ENCODE results near the gene FBXW12. TPM values are rescaled to one million over a fixed set of nuclear protein-coding genes. Genes with fewer than 3 reads are reported as not detected.

Gene FBXW12
- total RNA-seq, 1 donor from 2014 or later = not detected

DNA sequence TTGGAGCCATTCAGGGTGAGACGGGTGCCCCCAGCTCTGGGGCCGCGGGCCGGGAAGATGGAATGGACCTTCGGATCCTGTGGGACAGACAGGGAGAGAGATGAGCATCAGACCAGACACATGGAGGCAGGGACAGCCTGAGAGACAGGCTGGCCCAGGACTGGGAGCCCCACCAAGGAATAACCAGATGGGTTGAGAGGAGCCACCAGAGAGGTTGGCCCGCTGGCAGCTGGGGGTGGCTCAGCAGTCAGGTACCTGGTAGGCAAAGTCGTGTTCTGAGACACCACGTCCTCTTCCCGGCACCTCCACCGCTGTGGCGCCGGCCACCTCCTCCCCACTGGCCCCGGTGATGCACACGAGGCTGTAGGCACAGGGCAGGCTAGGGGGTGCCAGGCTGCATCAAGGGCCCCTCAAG is 44.1 kb downstream of the FBXW12 start:
- Mint-ChIP-seq H3K4me1 (no peaks in the 10 kb centered on the region), H3K9me3 (no peaks in the 10 kb centered on the region), H3K36me3 (ENCODE audit: low read depth) (no peaks in the 10 kb centered on the region), H3K27me3 (no peaks in the 10 kb centered on the region), H3K4me3 (no peak overlapping the region), H3K27ac (no peak overlapping the region)
- ChIA-PET POLR2A (no interaction called here), CTCF (interaction anchor here (0.6 to 3.1 kb wide), 2 partner anchors 20 to 1084 kb away, joined by 3 to 8 read pairs; no protein-coding TSS in a partner anchor)
- no peak for ATAC-seq (ENCODE audit: low read depth)
- no peak for DNase-seq
- intact Hi-C loops (cut with micrococcal nuclease) = no loop called here
- TF ChIP-seq, protein P1, sequence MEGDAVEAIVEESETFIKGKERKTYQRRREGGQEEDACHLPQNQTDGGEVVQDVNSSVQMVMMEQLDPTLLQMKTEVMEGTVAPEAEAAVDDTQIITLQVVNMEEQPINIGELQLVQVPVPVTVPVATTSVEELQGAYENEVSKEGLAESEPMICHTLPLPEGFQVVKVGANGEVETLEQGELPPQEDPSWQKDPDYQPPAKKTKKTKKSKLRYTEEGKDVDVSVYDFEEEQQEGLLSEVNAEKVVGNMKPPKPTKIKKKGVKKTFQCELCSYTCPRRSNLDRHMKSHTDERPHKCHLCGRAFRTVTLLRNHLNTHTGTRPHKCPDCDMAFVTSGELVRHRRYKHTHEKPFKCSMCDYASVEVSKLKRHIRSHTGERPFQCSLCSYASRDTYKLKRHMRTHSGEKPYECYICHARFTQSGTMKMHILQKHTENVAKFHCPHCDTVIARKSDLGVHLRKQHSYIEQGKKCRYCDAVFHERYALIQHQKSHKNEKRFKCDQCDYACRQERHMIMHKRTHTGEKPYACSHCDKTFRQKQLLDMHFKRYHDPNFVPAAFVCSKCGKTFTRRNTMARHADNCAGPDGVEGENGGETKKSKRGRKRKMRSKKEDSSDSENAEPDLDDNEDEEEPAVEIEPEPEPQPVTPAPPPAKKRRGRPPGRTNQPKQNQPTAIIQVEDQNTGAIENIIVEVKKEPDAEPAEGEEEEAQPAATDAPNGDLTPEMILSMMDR (IDR thresholded peaks at IDR 0.05) = no peak

DNA sequence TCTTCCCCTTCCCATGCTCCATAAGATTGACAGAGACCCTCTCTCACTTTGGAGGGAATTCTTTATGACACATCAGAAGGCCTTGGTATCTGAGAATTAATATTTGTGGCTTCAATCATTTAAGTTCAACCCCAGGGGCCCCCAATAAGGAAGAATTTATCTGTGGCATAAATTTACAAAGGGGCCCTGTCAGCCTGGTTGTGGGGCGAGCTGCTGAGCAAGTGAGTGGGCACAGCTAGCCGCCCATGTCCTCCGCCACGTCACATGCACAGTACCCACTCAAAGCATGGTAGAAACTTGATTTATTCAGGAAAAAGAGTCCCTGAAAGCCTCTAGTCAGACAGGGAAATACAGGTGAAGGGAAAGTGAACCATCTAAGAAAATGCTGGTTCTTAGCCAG is 44.5 kb downstream of the FBXW12 start:
- H3K36me3 Mint-ChIP-seq (ENCODE audit: low read depth) = no peaks in the 10 kb centered on the region
- H3K4me3 Mint-ChIP-seq = no peak overlapping the region
- intact Hi-C loops (cut with micrococcal nuclease) = no loop called here
- H3K27me3 Mint-ChIP-seq = no peaks in the 10 kb centered on the region
- no peak overlapping the region for H3K27ac Mint-ChIP-seq
- H3K4me1 Mint-ChIP-seq = no peaks in the 10 kb centered on the region
- DNase-seq (no peak), ATAC-seq (ENCODE audit: low read depth) (no peak)
- TF ChIP-seq, protein P1 (IDR thresholded peaks at IDR 0.05) = no peak
- POLR2A ChIA-PET = no interaction called here
- CTCF ChIA-PET = interaction anchor here (0.6 to 3.1 kb wide), 2 partner anchors 20 to 1084 kb away, joined by 3 to 8 read pairs; no protein-coding TSS in a partner anchor
- no peaks in the 10 kb centered on the region for H3K9me3 Mint-ChIP-seq

DNA sequence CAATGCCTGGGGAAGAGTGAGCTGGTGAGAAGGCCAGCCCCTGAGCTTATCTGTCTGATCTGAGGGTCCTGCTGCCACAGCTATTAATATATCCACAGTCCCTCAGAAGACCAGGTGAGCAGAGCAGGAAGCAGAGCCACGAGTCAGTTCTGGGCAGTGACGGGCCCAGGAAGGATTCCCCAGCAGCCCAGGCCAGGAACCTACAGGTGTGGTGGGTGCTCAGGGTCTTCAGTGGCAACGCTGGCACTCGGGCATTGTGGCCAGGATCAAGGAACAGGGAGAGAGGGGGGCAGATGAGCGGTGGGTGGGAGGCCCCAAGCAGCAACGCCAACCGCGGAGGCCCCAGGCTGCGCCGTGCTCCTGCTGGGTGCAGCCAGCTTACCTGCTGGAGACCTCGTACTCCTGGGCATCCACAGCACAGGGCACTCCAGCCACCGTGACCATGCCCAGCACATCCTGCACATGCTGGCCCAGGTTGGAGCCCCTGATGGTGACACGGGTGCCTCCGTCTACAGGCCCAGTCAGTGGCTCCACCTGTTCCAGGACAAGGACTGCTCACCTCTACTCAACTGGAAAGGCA is 45.6 kb downstream of the FBXW12 start:
- DNase-seq = no peak
- H3K4me3 Mint-ChIP-seq = no peak overlapping the region
- TF ChIP-seq, protein P1 (IDR thresholded peaks at IDR 0.05) = no peak
- CTCF ChIA-PET = interaction anchor here (3.1 kb wide), 1 partner anchor 18 kb away, joined by 8 read pairs; no protein-coding TSS in a partner anchor
- no peak overlapping the region for H3K27ac Mint-ChIP-seq
- intact Hi-C loops (cut with micrococcal nuclease) = no loop called here
- no peaks in the 10 kb centered on the region for H3K9me3 Mint-ChIP-seq
- H3K4me1 Mint-ChIP-seq = no peaks in the 10 kb centered on the region
- no peak for ATAC-seq (ENCODE audit: low read depth)
- POLR2A ChIA-PET = interaction anchor here (0.5 to 0.6 kb wide), 2 partner anchors 35 to 94 kb away, joined by 4 to 6 read pairs; no protein-coding TSS in a partner anchor
- no peaks in the 10 kb centered on the region for H3K27me3 Mint-ChIP-seq
- no peaks in the 10 kb centered on the region for H3K36me3 Mint-ChIP-seq (ENCODE audit: low read depth)

DNA sequence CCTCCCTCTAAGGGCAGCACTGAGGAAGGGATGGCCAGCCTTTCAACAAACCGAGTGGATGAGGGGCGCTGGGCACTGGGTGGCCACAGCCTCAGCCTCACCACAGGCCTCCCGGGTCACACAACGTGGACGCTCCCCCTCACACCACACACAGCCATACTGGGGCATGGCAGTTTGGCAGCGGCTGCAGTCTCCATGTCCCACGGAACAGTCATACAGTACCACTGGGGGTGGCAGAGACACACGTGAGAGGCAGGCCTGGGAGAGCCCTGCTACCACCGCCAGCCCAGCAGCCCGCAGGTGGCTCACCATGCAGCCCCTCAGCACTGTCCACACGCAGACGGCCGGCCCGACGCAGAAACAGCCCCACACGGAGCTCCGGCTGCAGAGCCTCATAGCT is 46.1 kb downstream of the FBXW12 start:
- TF ChIP-seq, protein P1 (IDR thresholded peaks at IDR 0.05) = no peak
- Mint-ChIP-seq H3K27ac (no peak overlapping the region), H3K4me3 (no peak overlapping the region), H3K27me3 (no peaks in the 10 kb centered on the region), H3K9me3 (no peaks in the 10 kb centered on the region), H3K4me1 (no peaks in the 10 kb centered on the region), H3K36me3 (ENCODE audit: low read depth) (no peaks in the 10 kb centered on the region)
- intact Hi-C loops (cut with micrococcal nuclease) = no loop called here
- ATAC-seq (ENCODE audit: low read depth) (no peak), DNase-seq (no peak)
- ChIA-PET POLR2A (interaction anchor here (0.5 kb wide), 1 partner anchor 35 kb away, joined by 4 read pairs; no protein-coding TSS in a partner anchor), CTCF (no interaction called here)

DNA sequence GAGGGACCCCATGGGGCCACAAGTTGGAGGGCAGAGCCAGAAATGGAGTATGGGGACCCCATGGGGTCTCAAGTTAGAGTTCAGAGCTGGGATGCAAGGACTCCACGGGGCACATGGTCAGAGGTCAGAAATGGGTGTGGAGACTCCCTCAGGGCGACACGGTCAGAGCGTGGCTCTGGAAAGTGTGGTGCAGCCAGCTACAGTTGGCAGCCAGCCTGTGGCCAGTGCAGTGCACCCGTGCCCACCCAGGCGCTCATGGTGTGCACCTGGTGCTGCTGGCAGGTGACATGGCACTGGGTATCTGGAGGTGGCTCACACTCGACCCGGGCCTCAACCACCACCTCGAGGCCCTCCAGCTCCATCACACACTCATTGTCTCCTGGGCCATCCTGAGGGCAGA is 46.6 kb downstream of the FBXW12 start:
- ChIA-PET POLR2A (no interaction called here), CTCF (no interaction called here)
- no peaks in the 10 kb centered on the region for H3K36me3 Mint-ChIP-seq (ENCODE audit: low read depth)
- no peak overlapping the region for H3K27ac Mint-ChIP-seq
- TF ChIP-seq, protein P1 (IDR thresholded peaks at IDR 0.05) = no peak
- no peak for DNase-seq
- H3K4me1 Mint-ChIP-seq = no peaks in the 10 kb centered on the region
- H3K4me3 Mint-ChIP-seq = no peak overlapping the region
- no peaks in the 10 kb centered on the region for H3K27me3 Mint-ChIP-seq
- intact Hi-C loops (cut with micrococcal nuclease) = no loop called here
- no peaks in the 10 kb centered on the region for H3K9me3 Mint-ChIP-seq
- no peak for ATAC-seq (ENCODE audit: low read depth)

Data from activated B cell treated with CpG ODN at 0.5 μM for 24 hours (primary cell).